HG03520 (cell line): ENCODE results near the gene RBPJ.
"Not testable (repeated sequence)": the region's sequence is repeated elsewhere in the genome, so short reads cannot be mapped to it uniquely, and the experiment has no call there.

Experiments used
- ATAC-seq: cut with Tn5 transposase; IDR thresholded peaks from one replicate; pipeline ENCODE4 v1.9.1; 2021; ENCODE audit warnings: mild to moderate bottlenecking, moderate library complexity; ENCODE audit not compliant: unreplicated experiment

RBPJ gene

DNA sequence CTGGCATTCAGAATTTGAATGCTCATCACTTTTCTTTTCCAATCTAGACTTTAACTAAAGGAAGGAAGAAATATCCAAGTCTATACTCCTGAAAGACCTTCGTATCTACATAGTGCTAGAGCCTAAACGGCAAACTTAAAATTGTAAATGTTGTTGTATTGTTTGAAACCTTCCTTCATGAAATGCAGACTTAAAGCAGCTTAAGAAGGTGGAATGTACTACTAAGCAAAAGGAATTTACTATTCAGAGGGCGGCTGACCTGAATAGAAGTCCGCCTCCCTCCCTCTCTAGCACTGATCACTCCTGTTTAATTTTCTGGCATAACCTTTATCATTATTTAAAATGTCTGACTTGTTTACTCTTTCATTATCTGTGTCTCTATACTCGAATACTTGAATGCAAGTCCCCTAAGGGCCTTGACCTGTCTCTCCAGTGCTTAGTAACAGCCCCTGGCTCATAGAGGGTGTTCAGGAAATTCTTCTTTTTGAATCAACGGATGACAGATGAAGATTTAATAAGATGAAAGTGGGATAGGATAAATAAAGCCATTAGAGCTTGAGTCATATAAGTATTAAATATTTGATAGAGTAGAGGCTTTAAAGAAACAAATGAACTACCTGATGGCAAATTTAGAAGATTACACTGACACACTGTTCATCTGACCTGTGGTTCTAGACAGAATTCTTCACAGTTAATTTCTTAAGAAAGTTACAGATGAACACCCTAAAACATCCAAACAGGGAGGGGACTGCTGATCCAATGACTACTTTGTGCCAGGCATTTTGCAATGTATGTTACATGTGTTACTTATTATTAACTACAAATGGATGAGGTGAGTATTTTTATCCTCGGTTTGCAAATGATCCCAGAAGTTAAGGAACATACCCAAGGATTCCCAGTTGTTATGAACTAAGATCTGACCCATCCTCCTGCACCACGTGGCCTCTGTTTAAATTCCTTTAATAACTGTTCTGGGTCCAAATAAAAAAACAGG lies 20.2 kb upstream of the RBPJ start:
- no peak for ATAC-seq

DNA sequence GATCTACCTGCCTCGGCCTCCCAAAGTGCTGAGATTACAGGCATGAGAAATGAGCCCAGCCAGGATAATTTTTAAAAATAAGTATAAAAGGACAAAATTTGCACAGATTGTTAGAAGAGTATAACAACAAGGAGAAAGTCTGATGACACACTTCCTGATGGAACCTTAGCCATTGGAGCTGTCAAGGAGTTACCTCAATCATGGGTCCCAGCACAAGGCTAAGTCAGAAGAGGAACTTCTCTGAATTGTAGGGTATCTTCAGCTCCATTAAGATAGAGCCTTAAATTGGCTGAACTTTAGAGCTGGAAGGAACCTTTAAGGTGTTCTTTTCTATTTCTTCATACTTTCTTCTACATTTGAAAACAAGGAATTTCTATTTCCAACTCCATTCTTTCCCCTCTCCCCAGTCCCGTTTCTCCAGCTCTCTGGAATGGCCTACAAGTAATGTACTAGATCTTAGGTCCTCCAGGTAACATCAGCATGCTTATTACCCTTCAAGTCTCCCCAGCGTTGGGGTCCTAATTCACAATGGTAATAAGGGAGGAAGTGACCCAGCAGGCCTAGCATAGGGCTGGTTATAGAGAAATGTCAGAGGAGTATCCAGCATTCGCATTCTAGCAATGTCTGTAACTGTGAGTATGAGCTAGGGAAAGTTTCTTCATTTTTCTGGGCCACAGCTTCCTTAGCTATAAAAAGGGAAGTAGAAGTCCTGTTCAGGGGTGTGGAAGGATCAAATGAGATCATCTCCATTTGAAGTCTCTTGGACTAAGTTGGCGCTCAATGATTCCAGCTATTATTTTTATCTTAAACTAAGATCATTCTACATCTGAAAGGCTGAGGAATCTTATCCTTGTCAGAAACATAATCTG lies 18.5 kb upstream of the RBPJ start:
- no peak for ATAC-seq

DNA sequence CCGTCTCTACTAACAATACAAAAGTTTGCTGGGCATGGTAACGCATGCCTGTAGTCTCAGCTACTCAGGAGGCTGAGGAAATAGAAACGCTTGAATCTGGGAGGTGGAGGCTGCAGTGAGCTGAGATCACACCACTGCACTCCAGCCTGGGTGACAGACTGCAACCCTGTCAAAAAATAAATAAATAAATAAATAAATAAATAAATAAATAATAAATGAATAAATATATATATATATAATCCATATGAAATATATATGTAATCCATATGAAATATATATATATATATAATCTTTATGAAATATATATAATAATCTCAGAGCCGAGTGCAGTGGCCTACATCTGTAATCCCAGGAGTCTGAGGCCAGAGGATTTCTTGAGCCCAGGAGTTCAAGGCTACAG lies 17.8 kb upstream of the RBPJ start:
- ATAC-seq: no peak

DNA sequence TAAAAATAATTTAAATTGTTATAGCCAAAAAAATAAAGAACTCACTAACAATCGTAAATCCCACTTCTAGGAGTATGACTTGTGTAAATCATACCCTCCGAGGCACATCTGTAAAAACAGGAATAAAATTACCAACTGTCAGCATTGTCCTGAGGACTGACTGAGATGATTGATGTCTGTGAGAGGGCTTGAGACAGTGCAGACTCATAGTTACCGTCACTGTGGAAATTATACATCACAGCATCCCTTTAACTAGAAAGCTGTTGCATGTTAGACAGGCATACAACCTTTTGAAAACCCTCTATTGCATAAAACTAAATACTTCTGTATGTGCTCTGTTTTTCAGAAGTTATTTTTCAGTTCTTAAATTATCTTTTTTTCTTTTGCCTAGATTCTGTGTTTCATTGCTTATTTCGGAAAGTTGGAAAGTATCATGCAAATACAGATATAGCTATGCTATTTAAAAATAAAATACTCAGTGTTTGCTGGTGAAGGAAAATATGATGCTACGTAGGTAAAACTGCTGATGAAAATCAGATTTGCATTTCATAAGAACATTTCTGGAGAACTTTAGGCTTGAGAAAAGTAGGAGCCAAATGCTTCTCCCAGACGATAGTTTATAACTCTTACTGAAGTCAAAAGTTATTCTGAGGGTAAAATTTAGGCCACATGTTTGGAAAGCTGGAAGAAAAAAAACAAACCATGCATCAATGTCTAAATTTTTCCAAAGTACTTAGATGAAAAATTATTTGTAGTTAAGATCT lies 13.6 kb upstream of the RBPJ start:
- ATAC-seq: no peak

DNA sequence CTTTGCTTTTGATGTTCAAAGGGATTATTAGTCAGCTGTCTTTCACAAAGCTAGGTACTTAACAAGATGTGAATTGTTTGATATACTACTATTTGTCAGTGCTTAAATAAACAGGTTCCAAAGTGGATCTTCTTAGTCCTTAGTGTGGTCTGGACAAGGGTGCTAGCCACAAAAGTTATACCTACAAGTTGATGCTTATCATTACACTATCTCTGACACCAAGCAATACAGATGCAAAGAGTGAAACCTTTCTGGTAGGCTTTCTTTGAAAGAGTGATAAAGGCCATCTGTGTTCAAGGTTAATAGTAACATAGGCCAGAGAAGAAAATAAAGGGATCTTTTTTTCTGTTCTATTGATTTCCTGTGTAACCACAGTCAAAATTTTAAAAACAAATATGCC lies 12.2 kb upstream of the RBPJ start:
- ATAC-seq: no peak

DNA sequence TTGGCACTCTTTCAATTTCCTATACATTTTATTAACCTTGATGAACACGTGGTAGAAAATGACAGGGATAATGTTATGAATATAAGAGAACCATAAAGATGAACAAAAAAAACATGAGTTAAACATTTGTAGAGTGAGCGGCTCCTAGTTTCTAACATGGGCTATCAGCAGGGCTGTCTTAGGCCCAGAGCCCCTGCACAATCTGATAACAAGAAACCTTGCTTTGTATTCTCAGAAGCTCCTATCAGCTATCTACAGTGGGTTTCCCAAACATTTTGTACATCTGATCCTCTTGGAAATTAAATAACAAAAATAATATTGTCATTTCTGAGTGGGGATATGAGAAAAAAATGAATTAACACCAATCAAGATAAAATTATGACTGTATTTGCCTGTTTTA lies 10.6 kb upstream of the RBPJ start:
- no peak for ATAC-seq

DNA sequence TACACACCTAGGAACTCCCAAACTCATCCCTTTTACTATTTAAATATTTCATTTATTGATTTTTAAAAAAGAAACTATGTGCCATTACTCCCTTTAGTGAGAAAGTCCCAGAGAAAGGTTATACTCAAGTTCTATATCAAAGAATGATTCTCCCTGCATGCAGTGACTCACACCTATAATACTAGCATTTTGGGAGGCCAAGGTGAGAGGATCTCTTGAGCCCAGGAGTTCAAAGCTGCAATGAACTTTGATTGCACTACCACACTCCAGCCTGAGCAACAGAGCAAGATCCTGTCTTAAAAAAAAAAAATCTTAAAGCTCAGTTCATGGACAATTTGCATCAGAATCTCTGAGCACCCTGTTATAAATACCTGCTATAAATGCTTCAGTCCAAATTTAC lies 9.2 kb upstream of the RBPJ start:
- no peak for ATAC-seq

DNA sequence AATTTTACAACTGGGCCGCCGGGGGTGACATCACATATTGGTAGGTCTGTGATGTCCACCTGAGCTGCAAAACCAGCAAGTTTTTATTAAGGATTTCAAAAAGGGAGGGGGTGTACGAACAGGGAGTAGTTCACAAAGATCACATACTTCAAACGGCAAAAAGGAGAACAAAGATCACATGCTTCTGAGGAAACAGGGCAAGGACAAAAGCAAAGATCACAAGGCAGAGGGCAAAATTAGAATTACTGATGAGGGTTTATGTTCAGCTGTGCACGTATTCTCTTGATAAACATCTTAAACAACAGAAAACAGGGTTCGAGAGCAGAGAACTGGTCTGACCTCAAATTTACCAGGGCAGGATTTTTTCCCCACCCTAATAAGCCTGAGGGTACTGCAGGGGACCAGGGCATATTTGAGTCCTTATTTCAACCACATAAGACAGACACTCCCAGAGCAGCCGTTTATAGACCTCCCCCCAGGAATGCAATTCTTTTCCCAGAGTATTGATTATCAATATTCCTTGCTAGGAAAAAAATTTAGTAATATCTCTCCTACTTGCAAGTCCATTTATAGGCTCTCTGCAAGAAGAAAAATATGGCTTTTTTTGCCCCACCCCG lies 5.4 kb upstream of the RBPJ start:
- ATAC-seq: not testable (repeated sequence)

DNA sequence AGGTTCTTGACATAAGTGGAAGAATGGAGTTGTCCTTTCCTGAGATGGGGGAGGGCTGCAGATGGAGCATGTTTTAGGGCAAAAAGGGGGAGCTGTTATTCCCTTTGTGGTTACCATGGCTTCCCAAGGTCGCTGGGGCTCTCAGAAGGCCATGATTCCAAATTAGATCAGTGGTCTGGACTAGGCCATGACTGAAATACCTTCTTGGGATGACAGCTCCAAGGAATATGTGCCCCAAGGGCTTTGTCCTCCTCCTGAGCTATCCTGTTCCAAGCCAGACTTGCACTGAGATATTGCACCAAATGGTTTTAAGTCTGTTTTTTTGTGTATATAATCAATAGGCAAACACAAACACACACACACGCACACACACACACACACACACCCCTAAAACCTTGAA lies 3.0 kb upstream of the RBPJ start:
- no peak for ATAC-seq

DNA sequence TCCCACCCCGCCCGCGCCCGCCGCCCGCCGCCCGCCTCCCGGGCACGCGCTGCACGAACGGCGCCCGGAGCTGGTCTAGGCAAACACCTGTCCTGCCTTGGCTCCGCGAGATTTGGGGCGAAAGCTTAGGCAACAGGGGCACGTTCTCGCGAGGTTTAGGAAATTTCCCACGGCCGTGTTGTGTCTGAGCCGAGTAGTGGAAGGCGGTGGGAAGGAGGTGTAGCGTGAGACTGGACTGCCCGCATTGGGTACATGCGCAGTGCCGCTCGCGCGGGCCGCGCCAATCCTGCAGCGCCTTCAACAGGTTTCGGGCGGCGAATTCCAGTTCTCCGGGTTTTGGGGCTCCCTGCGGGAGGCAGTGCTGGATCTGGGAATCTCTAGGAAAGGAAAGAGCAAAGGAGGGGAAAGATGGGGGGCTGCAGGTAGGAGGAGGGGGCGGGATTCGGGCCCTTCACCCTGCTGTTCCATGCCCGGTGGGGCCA lies 1.3 kb upstream of the RBPJ start:
- ATAC-seq: peak; percentile 64

DNA sequence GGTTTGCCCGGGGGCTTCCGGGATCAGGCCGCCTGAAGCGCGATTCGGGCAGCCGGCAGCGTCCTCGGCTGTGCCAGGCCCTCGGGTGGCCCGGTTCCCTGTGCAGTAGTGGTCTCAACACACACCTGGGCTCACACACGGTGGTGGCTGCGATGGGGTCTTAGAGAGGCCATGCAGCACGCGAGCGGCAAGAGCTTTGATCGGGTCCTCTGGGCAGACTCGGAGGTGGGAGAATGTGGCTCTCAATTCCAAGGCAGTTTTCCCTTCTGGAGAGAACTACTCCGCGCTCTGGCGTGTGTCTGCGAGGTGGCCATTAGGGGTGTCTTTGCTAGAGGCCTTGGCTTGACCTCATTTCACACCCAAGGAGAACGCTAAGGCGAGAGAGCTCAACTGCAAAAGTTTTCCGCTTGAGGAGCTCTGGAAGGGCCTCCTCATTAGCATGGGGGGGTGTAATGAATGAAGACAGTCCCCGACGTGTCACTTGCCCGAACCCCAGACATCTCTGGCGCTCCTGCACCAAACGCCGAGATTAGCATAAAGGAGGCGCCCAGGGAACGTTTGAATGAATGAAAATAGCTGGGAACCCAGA lies 771 bp upstream of the RBPJ start:
- ATAC-seq: peak; percentile 15

DNA sequence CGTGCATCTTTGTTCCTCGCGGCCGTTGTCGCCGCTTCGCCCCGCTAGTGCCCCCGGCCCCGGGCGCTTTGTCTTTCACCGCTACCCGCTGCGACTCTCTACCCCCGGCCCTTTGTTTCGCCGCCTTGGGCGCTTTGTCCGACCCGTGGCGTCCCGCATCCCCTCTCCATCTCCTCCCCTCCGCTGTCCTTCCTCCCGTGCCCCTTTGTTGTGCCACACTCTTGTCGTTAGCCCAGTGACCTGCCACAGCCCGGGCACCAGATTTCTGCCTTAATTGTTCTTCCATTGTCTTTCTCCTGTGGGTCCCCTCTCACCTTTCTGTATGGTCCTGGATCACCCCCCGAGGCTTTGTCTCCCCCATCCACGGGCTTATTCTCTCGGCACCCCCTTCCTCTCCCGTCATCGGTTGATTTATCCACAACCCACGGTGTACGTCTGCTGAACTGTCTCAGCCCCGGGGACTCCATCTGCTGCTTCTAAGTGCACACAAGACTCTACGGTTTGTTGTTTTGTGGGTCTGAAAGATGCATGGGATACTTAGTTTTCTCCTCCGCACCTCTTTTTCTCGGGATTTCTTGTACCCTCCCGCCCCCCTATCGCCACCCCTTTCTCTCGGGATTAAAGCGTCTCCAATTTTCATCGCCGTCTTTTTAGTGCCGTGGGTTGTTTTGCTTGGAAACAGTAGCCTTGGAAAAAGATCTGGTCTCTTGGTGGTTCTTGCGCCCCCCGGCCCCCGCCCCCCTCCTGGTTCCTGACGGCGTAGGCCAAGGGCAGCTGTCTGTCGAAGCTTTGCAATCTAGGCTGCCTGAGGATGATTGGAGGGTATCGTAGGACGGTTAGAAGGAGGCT lies 783 bp downstream of the RBPJ start:
- ATAC-seq: no peak

DNA sequence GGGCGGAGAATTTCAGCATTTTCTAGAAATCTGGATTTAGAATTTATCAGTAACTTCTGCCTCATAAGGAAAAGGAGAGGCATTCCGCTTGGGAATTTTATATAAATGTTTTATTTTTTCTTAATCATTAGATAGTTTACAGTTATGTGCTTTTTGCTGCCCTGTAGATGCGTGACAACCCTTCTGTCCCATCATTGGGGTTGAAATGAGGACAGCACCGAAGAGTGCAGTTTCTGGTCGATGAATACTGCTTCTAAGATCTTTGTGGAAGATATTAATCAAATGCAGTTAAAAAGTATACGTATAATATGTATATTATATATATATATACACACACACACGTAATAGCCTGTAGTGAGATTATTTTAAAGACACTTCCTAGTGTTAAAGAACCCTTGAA lies 1.5 kb downstream of the RBPJ start:
- no peak for ATAC-seq

DNA sequence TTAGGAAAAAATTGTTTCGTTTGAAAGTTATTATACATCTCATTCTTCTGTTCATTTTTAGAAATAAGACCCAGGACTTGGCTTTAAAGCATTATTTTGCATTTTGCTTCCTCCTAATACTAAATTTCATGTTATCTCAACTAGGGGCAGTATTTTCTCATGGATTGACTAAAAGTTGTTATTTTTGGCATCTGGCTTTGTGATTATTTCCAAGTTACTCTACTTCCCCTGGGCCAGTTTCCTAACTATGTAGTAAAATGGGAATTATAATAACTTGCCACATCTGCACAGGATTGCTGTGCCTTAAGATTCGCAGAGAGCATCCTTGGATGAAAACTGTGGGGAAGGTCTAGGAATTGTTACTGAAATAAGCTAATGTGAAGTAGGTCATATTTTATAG lies 3.0 kb downstream of the RBPJ start:
- no peak for ATAC-seq

DNA sequence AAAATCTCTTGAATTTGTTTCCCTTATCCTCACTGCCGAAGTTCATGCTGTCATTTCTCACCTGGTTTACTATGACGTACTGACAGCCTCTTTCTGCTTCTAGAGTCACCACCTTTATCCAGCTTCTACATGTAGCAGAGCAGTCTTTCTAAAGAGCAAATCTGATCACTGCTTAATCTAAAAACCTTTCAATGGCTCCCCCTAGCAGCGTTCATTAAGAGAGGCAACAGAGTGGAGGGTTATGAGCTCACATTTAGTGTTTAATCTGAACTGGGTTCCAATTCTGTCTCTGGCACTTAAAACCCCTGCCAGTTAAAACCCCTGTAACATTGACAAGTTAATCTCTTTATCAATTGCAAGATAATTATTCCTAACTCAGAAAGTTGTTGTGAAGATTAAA lies 4.4 kb downstream of the RBPJ start:
- ATAC-seq: no peak

DNA sequence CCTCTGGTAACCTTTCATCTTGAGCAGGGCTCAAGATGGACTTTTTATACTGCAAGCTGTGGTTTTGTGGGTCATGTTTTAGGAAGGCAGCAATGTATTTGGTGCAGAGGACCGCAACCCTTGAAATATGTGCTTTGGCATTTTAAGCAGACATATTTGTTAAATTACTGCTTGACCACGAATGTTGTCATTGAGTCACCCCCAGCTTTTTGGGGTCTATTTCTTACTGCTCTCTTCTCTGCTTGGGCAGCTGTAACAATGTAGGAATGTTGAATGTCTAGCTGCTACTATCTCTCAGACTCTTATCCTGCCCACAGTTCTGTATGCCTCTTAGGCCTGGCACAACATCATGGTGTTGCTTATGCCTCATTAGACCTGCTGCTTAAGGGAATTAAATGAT lies 6.0 kb downstream of the RBPJ start:
- ATAC-seq: no peak

DNA sequence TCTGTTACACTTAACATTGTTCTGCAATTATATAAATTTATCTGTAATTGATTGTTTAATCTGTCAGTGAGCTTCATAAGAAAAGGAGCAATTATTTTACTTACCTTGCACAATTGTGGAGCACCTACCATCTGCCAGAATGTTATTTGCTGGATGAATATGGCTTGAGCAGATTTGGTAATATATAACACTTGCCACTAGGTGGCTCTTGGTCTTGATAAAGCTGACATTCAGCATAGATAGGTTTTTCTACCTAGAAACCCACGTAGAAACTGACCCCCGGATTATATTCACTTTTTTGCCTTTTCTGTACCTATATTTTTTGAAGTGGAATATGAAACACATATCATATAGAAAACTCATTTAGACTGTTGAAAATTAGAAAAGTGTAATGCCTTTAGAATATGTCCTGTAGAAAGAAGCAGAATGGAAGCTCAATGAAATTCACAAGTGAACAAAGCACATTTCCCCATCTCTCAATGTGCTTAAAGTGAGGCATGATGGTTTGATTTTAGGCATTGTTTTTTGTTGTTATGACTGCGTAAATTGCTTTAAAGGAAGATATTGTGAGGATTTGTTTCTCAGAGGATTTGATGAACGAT lies 9.5 kb downstream of the RBPJ start:
- ATAC-seq: peak; percentile 80

DNA sequence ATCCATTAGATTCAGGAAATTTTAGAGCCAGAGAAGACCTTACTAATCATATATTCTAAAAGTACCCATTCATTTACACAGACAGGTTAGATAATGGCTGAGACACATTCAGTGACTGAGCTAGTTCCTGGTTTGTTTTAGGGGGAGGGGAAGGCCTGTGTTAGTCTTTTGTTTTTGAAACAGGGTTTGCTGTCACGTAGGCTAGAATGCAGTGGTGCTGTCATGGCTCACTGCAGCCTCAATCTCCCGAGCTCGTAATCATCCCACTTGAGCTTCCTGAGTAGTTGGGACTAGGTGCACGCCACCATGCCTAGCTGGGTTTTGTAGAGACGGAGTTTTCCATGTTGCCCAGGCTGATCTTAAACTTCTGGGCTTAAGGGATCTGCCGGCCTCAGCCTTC lies 10.1 kb downstream of the RBPJ start:
- ATAC-seq: no peak
